Measurements from ENCODE around the gene GPC4. TPM values are rescaled to one million over a fixed set of nuclear protein-coding genes. Genes with fewer than 3 reads are reported as not detected.

GPC4 gene
- polyA plus RNA-seq, 1 donor from 2014 or later: 1.2 TPM

GRCh38 chrX:133448512-133449076 is 33.3 kb upstream of the GPC4 start:
- H2AFZ ChIP-seq (ENCODE audit: low read depth, low read length): no peak overlapping the region
- no peaks in the 10 kb centered on the region for H3K36me3 ChIP-seq (ENCODE audit: insufficient read depth, low read length)
- H3K9me2 ChIP-seq (ENCODE audit: insufficient read depth, low read length): no peaks in the 10 kb centered on the region
- H3K4me2 ChIP-seq (ENCODE audit: low read length): no peak overlapping the region
- no peaks in the 10 kb centered on the region for H3K27me3 ChIP-seq (ENCODE audit: insufficient read depth, low read depth, low read length)
- H3F3A ChIP-seq (ENCODE audit: insufficient read depth, low read length, poor library complexity, severe bottlenecking): no peaks in the 10 kb centered on the region
- H3K27ac ChIP-seq (ENCODE audit: low read length): no peak overlapping the region
- H3K79me2 ChIP-seq (replicated peaks; ENCODE audit: insufficient read depth, low read length): no peaks in the 10 kb centered on the region
- H3K9ac ChIP-seq (ENCODE audit: low read length): no peak overlapping the region
- no peak overlapping the region for H3K4me3 ChIP-seq (ENCODE audit: low read length)
- TF ChIP-seq EP300 (conservative IDR thresholded peaks at IDR 0.05; ENCODE audit: poor library complexity, severe bottlenecking): no peak
- no peak for TF ChIP-seq MXI1 (conservative IDR thresholded peaks at IDR 0.05; ENCODE audit: poor library complexity, severe bottlenecking)
- TF ChIP-seq TAF1 (IDR thresholded peaks at IDR 0.05; ENCODE audit: low read depth): no peak
- no peak for TF ChIP-seq RAD21 (conservative IDR thresholded peaks at IDR 0.05)
- TF ChIP-seq EZH2 (IDR thresholded peaks at IDR 0.05; ENCODE audit: borderline replicate concordance, insufficient read depth, low read length, poor library complexity, severe bottlenecking): no peak
- no peak for TF ChIP-seq CTCF (IDR thresholded peaks at IDR 0.05; ENCODE audit: poor library complexity, severe bottlenecking)
- no peaks in the 10 kb centered on the region for H4K20me1 ChIP-seq (ENCODE audit: insufficient read depth)
- H3K9me3 ChIP-seq (ENCODE audit: low read length): no peaks in the 10 kb centered on the region

GRCh38 chrX:133444952-133445831 is 29.9 kb upstream of the GPC4 start:
- Histone ChIP-seq H3K4me3 (ENCODE audit: low read length) (no peak overlapping the region), H4K20me1 (ENCODE audit: insufficient read depth) (no peaks in the 10 kb centered on the region), H3K9me2 (ENCODE audit: insufficient read depth, low read length) (no peaks in the 10 kb centered on the region), H3K36me3 (ENCODE audit: insufficient read depth, low read length) (no peaks in the 10 kb centered on the region), H2AFZ (ENCODE audit: low read depth, low read length) (no peak overlapping the region), H3K27me3 (ENCODE audit: insufficient read depth, low read depth, low read length) (no peaks in the 10 kb centered on the region), H3K4me2 (ENCODE audit: low read length) (no peak overlapping the region), H3K79me2 (replicated peaks; ENCODE audit: insufficient read depth, low read length) (no peaks in the 10 kb centered on the region), H3K9me3 (ENCODE audit: low read length) (no peaks in the 10 kb centered on the region), H3K9ac (ENCODE audit: low read length) (no peak overlapping the region), H3K27ac (ENCODE audit: low read length) (no peak overlapping the region), H3F3A (ENCODE audit: insufficient read depth, low read length, poor library complexity, severe bottlenecking) (no peaks in the 10 kb centered on the region)
- TF ChIP-seq RAD21 (conservative IDR thresholded peaks at IDR 0.05) (no peak), SMC3 (conservative IDR thresholded peaks at IDR 0.05; ENCODE audit: poor library complexity) (no peak), POLR2AphosphoS5 (IDR thresholded peaks at IDR 0.05) (no peak), REST (IDR thresholded peaks at IDR 0.05; ENCODE audit: borderline replicate concordance) (no peak), MXI1 (conservative IDR thresholded peaks at IDR 0.05; ENCODE audit: poor library complexity, severe bottlenecking) (no peak), EP300 (conservative IDR thresholded peaks at IDR 0.05; ENCODE audit: poor library complexity, severe bottlenecking) (no peak), TAF1 (IDR thresholded peaks at IDR 0.05; ENCODE audit: low read depth) (no peak), EZH2 (IDR thresholded peaks at IDR 0.05; ENCODE audit: borderline replicate concordance, insufficient read depth, low read length, poor library complexity, severe bottlenecking) (no peak), CTCF (IDR thresholded peaks at IDR 0.05; ENCODE audit: poor library complexity, severe bottlenecking) (no peak)
